ENCODE data around the gene CHST14.

Gene CHST14

DNA sequence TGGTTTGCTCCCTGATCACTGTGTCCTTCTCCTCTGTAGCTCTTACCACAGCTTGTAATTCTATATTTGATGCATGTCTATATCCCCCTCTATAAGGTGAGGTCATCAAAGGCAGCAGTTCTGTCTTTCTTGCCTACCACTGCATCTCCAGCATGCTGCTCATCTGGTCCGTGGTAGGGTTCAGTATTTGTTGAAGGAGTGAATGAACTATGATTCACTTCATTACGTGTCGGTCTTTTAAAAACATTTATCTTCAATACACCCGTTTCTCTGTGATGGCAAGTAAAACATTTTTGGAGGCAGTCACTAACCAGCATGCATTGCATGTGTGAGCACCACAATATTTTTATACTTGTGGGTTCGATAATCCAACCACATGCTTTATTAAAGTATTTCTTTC is 27.6 kb downstream of the CHST14 start:
- DNase-seq, result no peak

DNA sequence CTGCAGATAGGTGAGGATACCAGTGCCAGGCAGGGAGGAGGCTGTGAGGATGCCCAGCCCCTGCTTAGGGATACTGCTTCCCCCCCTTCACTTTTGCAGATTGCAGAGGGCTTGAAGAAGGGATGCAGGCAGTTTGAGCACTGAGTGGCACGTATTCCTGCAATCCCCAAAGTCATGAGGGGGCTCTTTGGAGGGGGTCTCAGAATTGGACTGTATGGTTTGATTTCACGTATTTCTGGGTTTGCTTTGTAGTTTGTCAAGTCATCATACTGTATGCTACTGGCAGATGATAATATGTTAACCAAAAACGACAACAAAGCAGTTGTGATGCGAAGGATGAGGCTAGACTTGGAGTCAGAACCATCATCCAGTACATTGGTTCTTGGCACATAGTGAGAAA is 28.1 kb downstream of the CHST14 start:
- no peak for DNase-seq

DNA sequence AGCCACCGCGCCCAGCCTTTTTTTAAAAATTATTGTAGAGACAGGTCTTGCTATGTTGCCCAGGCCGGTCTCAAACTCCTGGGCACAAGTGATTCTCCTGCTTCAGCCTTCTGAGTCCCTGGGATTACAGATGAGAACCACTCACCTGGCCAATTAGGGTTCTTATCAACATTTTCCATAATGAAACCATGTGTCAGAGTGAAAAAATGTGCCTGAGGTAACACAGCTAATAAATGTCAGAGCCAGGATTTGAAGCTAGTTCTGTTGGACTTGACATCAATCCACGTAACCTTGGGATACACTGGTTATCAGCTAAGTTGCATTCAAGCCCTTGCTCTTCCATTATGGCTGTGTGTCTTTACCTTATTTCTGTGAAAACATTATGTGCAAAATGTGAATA is 29.1 kb downstream of the CHST14 start:
- no peak for DNase-seq

DNA sequence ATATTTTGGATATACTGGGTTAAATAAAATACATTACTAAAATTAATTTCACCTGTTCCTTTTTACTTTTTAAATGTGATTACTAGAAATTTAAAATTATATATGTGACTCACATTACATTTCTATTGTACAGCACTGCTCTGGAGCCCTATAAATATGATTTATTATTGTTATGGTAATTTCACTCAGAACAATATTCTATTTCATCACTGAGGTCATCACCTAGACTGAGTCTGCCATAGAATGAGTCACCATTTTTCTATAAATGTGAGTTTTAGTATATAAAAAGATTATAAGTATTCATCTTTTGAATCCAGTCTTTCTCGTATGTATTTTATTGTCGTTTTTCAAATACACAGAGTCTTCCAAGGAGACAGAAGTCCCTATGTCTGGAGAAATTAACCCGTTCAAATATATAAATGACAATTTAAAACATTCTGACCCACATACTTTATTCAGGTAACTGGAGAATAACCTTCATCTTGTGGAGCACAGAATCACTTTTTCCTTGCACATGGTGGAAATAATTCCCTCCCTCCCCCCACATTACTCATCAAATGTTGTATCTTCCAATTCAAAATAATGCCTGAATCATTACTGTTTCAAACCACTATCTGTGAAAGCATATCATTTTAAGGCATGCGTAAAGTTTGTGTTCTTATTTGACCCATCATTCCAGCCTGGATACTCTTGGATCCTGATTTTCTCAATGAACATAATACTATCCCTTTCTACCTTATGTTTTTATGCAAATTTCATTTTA is 30.0 kb downstream of the CHST14 start:
- no peak for DNase-seq

DNA sequence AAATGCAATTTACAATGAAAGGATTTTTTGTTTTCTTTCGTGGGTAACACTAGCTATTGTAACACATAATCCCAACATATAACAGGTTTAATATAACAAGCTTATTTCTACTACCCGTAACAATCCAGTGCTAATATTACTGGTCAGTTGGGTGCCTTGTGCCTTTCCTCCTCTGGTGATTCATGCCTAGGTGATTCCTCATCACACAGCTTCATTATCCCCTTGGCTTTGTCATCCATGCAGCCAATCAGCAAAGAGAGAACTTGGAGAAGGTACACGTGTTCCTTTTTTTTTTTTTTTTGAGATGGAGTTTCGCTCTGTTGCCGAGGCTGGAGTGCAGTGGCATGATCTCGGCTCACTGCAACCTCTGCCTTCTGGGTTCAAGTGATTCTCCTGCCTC is 30.7 kb downstream of the CHST14 start:
- no peak for DNase-seq

DNA sequence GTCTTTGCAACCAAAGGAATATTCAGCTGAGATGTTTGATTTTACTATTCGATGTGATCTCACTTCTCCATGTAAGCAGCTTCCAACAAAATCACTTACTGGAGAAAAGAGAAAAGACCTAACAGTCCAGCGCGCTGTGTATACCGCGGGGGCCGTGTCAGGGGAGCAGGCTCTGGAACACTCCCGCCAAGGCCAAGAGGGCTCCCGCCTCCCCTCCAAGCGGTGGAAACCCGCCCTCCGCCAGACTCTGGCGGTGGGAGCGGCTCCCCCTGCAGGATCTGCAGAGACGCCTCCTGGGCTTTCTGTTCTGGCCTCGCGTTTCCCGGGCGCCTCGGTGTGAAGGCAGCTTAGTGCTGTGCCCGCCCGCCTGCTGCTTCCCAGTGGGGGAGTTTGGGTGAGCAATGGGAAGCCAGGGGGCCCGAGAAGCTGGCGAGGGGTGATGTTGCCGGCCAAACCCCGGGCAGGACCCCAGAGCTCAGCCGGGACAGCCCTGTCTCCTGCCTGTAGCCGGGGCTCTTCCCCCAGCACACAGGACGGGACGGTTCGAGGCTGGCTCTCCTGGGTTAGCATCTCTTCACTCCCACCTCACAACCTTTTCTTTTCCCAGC is 36.3 kb downstream of the CHST14 start:
- peak; percentile 56 for DNase-seq

DNA sequence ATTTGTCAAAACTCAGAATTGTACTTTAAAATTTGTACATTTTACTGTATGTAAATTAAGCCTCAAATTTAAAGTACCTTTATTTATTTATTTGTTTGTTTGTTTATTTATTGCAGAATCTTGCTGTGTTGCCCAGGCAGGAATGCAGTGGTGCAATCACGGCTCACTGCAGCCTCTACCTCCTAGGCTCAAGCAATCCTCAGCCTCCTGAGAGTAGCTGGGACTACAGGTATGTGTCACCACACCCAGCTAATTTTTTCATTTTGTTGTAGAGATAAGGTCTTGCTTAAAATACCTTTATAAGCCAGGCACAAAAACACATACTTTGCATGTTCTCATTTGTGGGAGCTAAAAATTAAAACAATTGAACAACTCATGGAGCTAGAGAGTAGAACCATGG is 37.4 kb downstream of the CHST14 start:
- no peak for DNase-seq

DNA sequence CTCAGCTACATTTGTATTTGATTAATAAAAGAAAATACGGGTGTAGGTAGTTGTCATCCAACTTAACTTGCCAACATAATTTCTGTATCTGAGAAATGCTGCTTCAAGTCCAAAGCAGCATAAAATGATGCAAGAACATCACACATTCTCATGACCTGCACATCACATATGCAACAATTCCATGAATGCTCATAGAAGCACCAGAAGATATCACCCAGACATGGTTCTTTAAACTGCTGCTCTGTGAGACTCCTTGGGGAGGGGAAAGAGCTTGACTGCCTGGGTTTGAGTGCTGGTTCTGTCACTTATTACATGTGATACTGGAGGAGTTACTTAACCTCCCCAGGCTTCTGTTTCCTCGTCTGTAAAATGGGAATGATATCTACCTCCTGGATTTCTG is 39.4 kb downstream of the CHST14 start:
- DNase-seq, result no peak

DNA sequence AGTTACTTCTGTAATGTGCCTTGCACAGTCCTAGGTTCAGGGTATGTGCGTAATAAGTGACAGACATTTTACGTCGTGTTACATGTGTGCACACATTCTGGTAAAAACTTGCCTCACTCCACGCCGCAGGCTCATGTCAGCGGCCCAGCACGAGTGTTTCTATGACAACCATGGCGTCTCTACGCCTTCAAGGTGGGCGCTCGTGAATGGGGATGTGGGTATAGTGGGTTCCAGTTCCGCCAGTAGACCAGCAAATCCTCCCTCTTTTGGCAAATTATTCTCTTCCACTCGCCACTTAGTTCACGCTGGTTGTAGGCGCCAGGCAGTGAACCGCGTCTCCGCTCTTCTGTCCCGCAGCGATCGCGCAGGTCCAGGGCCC is 40.3 kb downstream of the CHST14 start:
- DNase-seq, result peak; percentile 12

DNA sequence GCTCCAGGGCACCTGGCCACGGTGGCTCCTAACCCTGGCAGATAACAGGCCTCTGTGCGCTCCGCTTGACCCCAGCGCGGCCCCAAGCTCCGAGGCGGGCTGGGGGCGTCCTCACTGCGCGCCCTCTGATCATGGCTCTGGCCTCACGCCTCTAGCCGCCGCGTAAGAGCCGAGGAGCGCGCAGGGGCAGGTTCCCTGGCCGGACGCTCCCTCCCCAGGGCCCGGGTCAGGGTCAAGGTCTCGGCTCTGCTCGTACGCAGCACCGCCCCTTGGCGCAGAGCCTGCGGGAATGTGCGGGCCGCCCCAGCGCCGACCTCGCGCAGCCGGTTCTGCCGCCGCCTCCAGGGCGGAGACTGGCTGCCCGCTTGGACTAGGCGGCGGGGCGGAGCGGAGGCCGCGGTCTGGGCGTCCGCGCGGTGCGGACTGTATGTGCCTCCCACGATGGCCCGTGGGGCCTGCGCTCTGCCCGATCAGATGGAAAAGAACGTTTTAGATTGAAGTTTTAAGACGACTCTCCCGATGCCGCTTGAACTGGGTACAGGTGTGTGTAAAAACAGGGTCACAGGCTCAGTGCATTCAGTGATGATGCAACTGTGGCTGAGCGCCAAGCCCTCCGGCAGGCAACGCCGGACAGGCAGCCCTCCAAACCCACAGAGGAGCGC is 40.8 kb downstream of the CHST14 start:
- no peak for DNase-seq

DNA sequence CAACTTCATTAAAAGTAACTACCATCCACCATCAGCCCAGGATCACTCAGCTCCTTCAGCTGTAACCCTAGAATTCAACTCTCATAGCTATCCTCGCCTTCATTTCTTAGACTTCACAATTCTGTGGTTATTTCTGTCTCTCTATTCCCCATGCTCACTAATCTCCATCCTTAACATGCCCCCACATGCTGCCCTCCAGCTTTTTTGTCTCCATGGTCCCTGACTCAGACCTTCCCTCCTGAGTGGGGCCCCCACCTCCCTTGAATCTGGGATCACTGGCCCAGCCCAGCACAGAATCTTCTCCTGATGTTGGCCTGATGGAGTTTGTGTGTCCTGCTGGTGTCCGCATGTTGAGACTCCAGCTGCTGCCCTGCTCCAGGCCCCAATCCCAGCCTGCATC is 41.7 kb downstream of the CHST14 start:
- DNase-seq, result no peak

DNA sequence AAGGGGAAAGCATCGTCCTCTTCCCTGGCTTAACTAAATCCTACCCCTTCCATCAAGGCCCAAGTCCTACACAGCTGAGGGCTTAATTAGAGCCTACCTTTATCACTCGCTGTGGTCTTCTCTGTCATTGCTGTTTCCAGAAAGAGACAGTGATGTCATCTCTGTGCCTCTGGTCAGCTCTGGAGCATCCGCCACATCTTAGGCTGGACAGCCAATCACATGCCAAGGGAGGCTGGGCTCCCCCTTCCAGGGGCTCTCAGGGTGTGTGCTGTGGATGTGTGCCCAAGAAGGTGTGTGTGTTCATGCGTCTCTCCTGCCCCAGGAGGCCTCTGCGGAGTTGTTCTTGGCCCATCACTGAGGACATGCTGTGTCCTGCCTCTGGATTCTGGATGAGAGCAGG is 42.8 kb downstream of the CHST14 start:
- no peak for DNase-seq

DNA sequence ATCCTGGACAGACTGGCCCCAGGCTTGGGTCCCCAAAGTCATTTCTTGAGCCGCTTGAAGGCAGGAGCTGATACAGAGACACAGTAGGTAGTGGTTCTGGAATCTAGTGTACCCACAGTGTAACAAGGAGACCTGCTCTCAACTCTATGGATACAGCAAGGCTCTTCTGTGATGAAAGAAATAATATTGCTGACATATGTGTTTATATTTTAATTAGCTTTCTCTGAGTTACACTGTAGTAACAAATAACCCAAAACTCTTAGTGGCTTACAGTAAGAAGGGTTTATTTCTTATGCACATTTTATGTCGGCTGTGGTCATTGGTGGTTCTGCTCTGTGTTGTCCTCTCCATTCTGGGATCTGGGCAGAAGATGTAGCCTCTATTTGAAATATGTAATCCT is 45.5 kb downstream of the CHST14 start:
- DNase-seq, result no peak

Data from CD4-positive, alpha-beta T cell treated with Interleukin-21 for 1 hour (primary cell).